Stimulated activated CD8-positive, alpha-beta memory T cell treated with anti-CD3 and anti-CD28 coated beads, Interleukin-2, amount 100 ng/mL, for 1 hour (primary cell): ENCODE results near the gene ACTR3C.
A peak's percentile ranks its signal among the peaks of the same experiment; 100 is the strongest.

Experiments used
- DNase-seq, 2 donors: peaks; one replicate each; pipeline ENCODE4 v3.0.0-alpha.2; 2020; ENCODE audit warnings: low read depth in 2 of 2

The ACTR3C gene

DNA sequence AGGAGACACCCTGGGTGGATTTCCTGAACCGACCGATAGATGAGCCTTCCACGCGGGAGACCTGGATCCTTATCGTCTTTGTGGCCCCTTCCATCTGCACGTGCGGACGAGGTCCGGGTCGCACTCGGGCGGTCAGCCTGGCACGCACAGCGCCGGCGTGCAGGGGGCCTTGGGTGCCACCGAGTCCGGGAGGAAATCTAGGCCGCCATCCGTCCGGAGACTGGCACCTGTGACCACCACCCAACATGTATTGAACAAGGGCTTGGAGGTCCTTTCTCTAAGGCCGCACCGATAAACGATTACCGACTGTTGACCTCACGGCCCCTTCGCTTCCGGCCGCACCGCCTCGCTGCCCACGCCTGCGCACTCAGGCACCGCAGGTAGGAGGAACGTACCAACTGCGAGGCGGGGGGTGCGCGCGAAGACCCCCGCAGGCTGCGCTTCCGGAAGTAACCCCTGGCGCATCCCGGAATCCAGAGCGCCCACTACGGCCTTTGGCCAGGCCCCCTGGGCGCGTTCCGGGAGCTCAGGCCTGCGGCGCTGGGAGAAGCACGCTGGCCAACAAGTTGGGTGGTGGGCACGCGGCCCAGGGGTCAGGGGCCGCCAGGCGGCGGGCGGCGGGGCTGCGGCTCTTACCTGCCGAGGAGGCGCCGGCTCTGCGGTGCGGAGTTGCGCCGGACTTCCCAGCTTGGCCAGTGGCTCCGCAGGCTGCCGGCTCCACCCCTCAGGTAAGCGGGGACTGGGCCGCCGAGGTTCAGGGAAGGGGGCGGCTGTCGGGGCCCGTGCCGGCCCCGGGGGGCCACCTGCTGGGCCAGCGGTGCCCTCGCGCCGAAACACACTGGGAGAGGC is at the start of gene ACTR3C, which contains the start of gene LRRC61:
Gene ACTR3C (minus strand): TSS at position 713 of the 849 bp plus-strand sequence. CDS start 28,249 bp downstream, outside the sequence.
Gene LRRC61 (plus strand): TSS at position 523 of the 849 bp plus-strand sequence. CDS start 13,507 bp downstream, outside the sequence.
- peak; percentile 15 to 41 for DNase-seq

DNA sequence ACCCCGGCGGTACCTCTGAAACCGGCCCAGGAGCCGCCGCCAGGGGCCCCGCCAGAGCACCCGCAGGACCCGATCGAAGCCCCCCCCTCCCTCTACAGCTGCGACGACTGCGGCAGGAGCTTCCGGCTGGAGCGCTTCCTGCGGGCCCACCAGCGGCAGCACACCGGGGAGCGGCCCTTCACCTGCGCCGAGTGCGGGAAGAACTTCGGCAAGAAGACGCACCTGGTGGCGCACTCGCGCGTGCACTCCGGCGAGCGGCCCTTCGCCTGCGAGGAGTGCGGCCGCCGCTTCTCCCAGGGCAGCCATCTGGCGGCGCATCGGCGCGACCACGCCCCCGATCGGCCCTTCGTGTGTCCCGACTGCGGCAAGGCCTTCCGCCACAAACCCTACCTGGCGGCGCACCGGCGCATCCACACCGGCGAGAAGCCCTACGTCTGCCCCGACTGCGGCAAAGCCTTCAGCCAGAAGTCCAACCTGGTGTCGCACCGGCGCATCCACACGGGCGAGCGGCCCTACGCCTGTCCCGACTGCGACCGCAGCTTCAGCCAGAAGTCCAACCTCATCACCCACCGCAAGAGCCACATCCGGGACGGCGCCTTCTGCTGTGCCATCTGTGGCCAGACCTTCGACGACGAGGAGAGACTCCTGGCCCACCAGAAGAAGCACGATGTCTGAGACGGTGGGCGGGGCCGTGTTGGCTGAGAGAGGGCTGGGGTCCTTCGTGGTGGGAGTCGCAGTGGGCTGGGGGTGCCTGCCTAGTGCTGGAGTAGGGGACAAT is 49.1 kb upstream of the ACTR3C start:
- no peak for DNase-seq

DNA sequence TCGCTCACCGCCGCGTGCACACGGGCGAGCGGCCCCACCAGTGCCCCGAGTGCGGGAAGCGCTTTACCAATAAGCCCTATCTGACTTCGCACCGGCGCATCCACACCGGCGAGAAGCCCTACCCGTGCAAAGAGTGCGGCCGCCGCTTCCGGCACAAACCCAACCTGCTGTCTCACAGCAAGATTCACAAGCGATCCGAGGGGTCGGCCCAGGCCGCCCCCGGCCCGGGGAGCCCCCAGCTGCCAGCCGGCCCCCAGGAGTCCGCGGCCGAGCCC is 48.6 kb upstream of the ACTR3C start:
- no peak for DNase-seq

DNA sequence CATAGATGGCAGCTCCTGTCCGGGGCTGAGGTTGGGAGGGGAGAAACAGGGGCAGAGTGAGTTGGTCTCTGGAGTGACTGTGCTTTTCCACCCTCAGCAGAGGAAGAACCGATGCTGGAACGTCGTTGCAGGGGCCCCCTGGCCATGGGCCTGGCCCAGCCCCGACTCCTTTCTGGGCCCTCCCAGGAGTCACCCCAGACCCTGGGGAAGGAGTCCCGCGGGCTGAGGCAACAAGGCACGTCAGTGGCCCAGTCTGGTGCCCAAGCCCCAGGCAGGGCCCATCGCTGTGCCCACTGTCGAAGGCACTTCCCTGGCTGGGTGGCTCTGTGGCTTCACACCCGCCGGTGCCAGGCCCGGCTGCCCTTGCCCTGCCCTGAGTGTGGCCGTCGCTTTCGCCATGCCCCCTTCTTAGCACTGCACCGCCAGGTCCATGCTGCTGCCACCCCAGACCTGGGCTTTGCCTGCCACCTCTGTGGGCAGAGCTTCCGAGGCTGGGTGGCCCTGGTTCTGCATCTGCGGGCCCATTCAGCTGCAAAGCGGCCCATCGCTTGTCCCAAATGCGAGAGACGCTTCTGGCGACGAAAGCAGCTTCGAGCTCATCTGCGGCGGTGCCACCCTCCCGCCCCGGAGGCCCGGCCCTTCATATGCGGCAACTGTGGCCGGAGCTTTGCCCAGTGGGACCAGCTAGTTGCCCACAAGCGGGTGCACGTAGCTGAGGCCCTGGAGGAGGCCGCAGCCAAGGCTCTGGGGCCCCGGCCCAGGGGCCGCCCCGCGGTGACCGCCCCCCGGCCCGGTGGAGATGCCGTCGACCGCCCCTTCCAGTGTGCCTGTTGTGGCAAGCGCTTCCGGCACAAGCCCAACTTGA is 48.0 kb upstream of the ACTR3C start:
- no peak for DNase-seq

DNA sequence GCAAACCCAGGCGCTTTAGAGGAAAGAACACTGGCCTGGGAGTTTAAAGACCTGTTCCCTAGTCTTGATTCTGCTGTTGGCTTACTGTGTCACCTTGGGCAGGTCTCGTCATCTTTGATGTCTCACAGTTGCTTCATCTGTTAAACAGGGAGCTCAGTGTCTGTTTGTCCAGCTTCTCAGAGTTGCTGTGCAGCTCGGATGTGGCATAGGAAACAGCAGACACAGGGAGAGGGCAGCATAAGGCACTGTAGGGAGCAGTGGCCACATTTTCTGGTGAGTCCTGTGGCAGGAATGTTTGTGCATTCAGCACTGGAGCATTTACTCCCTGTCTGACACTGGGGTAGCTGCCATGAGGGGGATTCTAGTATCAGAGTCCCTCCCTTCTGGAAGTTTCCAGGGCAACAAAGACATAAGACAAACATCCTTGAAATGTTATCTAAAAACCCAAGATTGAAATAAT is 47.3 kb upstream of the ACTR3C start:
- no peak for DNase-seq

DNA sequence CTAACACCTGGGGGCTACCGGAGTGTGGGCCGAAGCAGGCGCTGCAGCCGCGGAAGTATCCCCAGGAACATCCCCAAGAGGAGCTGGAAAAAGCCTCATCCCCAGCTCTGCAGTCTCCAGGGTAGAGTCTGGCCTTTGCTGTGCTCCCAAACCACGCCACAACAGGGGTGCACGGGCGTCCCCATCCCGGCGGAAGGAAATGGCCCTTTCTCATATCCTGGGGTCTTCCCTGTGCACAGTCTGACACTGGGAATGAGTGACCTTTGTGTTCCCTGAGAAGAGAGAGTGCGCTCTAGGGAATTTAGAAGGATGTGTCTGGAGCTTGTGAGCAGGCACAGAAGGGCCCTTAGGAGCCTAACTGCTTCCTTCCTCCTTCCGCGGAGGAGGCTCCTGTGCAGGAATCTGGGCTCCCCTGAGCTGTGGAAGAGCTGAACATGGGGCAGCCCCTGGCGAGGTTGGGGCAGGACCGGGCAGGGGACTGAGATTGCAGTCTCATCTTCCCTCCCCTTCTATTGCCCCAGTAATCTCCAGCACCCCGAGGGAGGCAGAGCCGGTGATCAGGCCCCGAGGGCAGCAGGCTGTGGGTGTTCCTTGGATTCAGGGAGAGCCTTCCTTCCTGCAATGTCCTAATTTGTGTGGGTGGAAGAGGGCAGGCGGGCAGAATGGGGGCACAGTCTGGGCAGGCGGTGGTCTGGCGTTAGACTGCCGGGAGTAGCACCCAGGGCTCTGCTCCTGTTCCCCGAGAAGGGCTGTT is 46.6 kb upstream of the ACTR3C start:
- DNase-seq = no peak

DNA sequence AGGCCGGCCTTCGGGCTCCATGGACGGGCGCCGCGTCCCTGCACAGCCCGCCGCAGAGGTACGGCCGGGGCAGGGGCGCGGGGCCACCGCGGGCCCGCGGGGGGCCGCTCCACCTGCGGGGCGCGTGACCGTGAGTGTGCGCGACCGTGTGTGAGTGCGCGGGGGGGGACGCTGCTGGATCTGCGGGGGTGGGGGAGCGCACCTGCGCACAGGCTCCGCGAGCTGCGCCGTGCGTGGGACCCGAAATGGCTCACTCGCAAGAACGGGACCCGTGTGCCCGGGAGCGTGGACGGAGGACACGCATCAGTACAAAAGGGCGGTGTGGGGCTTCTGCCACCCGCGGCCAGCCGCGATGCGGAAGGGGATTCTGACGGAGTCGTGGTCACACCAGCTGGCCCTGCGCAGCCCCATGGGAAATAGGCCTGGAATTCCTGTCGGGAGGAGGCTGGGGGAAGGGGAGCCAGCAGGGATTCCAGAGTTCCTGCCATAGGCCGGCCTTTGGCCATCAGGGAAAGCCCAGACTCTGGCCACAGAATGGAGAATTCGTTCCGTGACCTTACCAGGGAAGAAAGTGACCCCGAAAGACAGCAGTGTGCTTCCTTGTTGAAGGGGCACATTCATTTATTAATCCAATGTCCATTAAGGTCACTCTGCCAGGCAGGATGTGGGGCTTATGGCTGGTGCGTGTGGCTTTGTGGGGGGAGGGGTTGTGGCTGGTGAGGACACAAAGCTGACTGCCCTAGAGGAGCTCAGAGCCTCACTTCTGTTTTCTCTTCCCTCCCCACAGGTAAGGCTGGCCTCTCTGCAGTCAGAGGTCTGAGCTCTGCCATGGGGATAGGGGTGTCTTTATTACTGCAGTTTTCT is 45.8 kb upstream of the ACTR3C start:
- DNase-seq = peak in 1 of 2 donors; percentile 42

DNA sequence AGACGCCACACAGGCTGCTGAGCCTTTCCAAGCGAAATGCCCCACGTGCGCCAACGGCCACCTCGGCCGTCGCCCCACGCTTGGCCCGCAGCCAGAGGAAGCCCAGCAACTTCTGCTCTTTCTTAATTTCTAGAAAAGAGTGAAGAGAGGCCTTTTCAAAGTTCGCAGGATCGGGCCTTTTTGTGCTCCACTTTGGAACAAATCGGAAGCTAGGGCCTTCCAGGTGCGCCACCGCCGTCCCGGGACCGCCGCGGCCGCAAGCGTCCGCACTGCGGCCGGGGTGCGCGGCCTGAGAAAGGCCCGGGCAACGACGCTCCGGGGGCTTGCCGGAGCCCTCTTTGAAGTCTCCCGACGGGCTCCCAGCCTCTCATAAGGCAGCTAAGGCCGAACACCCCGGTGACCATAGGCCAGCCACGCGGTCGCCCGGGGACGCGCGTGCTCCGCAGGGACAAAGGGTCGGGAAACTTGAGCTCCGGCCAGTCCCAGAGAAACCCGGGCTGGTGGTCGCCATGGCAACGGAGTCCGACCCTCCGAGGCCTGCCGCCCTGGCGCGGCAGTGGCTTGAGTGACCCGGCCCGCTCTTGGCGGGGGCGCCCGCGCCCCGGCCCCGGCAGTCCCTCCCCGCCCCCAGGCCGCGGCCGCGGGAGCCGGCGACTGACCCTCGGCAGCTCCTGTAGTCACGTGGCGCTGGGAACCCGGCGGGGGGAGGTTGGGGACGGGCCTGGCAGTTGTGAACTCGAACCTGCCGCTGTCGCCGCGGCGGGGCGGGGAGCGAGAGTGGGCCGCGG is 44.9 kb upstream of the ACTR3C start, which contains the start of gene REPIN1:
Gene REPIN1 (plus strand): TSS at position 727 of the 788 bp plus-strand sequence. CDS start 890 bp downstream, outside the sequence.
- DNase-seq = peak; percentile 60 to 66

DNA sequence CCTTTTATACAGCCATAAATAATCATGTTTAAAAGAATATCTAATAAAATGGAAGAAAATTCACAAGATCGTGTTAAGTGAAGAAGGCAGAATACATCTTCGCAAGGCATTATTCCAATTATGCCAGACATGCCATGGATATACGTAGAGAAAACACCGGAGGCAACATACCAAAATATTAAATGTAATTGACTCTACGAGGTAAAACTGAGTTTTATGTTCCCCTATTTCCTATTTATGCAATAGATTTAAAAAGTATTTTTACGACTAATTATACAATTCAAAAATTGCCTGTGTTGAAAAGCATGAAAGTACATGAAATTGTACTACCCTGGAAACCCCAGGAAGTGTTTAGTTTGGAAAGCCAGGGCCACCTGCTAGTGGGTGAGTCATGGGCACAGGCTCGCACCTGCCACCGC is 44.3 kb upstream of the ACTR3C start:
- DNase-seq = no peak

DNA sequence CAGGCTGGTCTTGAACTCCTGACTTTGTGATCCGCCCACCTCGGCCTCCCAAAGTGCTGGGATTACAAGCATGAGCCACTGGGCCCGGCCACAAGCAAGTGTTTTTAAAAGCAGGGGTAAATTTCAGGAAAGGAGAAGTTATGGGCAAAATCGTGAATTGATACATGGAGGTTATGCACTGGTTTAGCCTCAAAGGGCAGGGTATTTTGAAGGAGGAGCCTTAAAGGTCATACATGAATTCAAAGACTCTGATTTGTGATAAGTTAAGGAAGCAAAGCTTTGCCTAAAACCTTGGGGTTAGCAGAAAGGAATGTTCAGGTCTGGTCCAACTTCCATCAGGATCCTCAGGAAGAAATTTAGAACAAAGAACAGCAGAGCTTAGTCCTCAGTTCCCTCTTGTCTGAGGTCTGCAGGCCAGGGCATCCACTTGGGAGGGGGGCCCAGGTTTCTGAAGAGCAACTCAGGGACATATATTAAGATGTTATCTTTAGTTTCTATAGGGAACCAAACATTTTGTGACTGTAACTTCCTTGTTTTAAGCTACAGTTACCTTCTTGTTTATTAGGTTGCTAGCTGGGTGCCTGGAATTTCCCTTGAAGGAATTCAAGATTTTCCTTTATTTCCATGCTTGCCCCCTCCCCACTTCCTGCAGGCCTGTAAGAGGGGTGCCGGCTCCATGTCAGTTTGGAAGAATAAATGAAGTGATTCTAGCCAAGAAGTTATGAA is 42.5 kb upstream of the ACTR3C start:
- DNase-seq = no peak

DNA sequence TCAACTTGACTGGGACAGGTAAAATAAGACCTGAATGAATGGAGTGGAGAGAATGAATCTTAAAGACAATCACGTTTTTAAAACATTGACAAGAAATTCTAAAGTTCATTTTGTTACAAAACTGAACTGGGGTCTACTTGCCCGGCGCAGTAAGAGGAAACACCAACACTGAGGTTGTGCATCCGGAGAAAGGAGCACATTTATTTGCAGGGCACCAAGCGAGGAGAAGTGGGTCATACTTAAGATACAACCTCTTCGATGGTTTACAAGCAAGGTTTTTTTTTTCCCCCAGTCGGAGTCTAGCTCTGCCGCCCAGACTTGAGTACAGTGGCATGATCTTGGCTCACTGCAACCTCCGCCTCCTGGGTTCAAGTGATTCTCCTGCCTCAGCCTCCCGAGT is 41.8 kb upstream of the ACTR3C start:
- DNase-seq = no peak

DNA sequence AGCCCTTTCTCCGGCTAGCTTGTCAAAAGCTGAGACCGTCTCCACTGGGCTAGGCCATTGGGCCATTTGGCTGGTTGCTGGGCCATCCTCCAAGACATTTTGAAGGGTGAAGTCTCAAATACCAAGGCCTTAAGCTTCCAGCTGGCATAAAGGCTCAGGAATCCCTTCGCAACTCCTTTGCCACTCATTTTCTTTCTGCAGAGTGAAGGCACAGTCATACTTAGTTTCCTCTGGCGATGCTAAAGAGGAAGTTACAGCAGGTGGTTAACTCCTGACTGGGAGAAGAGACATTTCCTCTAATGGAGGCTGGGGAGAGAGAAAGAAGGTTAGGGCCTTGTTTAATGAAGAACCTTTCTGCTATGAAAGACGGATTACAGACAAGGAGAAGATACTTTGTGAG is 40.5 kb upstream of the ACTR3C start:
- DNase-seq = no peak

DNA sequence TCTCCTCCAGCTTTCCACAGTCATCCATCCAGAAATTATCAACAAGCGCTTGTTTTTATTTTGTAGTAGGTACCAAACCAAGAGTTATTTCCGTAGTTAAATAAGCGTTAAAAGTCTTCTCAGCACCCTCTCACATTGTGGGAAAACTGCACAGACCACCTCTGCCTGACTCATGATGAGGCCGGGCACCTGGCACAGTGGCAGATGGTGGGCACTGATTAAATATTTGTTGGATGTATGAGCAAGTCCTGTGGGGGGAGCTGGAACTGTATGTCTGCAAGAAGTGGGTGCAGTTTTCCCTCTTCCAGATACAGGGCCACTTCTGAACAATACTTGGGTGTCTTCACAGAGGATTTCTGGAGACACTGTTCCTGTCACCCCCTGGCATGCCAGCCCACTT is 40.0 kb upstream of the ACTR3C start:
- DNase-seq = no peak

DNA sequence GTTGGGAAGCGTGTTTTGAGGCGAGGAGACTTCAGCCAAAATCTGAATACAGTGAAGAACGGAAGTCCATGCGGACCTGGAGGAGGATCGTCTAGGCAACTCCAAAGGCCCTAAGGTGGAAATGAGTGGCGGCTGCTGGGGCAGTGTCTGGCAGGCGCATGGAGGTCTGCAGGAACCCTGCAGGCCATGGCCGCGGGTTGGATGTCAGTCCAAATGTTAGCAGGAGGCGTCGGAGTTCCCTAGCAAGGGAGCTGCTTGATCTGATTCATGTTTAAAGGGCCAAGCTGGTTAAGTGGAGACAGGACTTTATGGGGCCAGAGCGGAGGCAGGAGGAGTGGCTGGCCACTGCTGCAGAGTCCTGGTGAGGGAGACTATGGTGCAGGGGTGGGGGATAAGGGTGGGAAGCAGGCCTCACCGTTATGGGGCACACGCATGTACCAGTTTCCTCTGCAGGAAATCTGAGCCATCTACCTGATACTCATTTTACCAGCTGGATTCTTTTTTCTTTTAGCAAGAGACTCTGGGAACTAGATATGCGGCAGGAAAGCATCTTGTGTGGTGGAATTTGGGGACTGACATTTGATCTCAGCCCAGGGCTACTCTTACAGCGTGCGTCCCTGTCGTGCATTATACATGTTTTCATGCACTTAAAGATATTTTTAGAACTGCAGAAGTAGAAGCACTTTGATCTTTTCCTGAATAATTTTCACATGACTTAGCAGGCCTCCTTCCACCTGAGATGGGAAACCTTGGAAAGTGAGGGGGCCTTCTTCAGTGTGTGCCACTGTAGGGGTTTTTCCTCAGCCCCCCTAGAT is 38.7 kb upstream of the ACTR3C start:
- DNase-seq = no peak

DNA sequence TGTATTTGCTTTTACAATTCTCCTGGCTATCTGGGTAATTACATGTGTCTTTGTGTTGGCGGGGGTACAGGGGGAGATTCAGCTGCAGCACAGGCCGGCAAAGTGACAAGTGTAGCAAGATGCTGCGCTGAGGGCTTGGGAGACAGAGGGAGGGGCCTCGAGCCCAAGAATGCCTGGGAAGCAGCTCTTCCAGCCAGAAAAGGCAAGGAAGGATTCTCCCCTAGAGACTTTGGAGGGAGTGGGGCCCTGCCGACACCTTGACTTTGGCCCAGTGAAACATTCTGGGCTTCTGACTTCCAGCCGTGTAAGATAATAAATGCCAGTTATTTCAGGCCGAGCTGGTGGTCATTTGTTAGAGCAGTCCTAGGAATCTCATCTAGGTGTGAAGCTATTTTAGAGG is 38.1 kb upstream of the ACTR3C start:
- no peak for DNase-seq

DNA sequence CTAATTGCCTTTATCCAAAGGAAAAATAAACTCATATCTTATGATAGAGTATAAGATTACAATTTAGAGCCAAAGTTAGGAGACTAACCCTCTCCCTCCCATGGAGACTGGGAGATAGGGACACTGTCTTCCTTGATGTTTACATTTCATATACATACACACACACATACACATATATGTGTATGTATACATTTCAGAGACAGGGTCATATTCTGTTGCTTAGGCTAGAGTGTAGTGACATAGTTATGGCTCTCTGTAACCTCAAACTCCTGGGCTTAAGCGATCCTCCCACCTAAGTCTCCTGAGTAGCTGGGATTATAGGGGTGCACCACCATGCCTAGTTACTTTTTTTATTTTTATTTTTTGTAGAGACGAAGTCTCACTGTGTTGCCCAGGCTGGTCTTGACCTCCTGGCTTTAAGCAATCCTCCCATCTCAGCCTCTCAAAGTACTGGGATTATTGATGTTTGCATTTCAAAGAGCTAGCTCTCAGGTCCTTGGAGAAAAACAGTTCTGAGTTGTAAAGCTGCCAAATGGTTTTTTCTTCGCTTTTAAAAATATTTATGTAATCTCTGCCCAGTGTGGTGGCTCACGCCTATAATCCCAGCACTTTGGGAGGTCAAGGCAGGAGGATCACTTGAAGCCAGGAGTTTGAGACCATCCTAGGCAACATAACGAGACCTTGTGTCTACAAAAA is 37.2 kb upstream of the ACTR3C start:
- no peak for DNase-seq
